Stimulated activated CD4-positive, alpha-beta T cell treated with anti-CD3 and anti-CD28 coated beads, Interleukin-4, amount 100 ng/mL, for 48 hours (primary cell): ENCODE results near the gene P3H2.
"Not testable (repeated sequence)": the region's sequence is repeated elsewhere in the genome, so short reads cannot be mapped to it uniquely, and the experiment has no call there.

Source experiments
- DNase-seq, 2 donors: peaks; one replicate each; pipeline ENCODE4 v3.0.0-alpha.2; 2020; ENCODE audit warnings: low read depth in 2 of 2

Gene P3H2

DNA sequence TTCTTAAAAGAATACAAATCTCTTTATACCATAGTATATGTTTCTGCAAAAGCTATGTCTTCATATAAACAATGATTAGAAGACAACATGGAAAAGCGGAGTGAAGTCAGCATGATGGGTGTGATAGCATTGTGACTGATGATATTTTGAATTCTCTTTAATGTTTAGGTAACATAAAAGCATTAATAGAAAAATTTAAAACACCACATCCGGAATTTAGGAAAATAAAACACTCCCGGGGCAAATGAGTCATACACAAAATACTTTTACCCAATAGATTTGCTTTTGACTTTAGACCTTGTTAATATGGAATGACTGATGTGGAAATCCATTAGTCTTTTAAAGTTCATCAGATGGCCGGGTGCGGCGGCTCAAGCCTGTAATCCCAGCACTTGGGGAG, 134.7 kb downstream of the P3H2 start:
- DNase-seq, result no peak

DNA sequence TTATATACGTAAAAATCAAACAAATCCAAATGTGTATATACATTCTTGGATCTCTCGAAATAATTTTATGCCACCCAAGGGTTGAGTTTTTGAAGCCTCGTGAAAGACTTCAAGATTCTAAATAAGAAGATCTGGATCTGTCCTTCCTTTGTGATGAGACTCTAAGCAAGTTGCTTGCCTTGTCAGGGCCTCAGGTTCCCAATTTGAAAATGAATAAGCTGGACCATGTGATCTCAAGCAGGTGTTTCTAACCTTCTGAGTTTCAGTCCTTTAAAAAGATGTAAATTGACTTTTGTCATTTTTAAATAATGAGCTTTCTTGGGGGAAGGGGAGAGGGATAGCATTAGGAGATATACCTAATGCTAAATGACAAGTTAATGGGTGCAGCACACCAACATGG, 137.1 kb downstream of the P3H2 start:
- DNase-seq, result no peak

DNA sequence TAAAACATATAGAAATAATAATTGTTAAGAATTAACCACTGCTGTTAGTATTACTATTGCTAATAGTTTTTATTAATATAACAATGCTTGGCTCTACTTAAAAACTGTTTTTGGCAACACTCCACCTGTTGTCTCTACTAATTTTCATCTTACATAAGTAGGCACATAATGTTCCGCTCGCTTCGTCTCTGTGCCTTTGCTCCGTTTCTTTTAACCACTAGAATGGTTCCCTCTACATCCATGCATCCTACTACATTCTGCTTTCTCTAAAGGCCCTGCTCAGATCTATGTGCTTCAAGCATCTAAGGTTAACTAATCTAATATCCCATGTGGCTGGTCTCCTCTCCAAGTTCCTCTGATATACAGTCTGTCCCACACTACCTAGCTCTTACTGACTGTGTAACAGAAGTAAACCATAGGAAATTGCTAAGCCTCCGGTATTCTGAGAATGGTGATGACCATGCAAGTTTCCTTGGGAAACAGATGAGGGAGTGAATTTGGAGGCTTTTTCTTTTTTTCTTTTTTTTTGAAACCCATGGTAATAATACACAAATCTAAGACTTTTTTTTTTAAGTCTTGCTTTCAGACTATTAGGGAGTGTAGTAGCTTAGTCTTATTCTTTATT, 138.3 kb downstream of the P3H2 start:
- DNase-seq, result no peak

DNA sequence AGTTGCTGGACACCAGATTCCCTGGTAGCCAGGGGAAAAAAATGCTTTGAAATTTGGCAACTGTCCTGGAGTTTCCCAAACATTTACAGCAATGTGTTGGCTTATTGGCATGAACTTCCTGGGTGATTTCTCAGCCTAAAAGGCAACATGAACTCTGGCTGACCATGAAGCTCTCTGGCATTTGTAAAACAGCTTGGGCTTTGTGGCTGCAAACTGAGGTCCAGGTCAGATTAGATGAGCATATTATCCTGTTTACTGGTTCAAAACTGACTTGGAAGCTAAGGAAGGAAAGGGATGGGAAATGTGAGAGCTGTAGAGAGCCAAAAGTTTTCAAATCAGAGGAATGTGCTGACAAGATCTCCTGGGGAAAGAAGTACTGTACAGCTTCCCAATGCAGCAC, 139.0 kb downstream of the P3H2 start:
- no peak for DNase-seq

DNA sequence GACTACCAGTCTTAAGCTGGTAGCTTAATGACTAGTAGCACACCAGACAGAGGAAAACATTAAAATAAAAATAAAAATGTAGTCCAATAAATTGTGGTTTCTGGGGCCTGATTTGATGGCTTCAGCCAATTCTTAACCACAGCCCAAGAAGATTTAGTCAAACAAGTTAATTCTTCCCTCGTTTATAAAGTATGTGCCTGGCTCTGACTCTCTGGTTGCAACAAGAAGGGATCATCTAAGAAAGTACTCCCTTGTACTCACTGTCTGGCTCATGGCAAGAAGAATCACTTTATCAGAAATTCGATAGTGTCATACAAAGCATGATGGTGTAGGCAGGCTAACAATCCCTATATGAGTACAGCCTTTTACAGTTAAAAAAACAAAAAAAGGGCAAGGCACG, 141.9 kb downstream of the P3H2 start:
- DNase-seq, result no peak

DNA sequence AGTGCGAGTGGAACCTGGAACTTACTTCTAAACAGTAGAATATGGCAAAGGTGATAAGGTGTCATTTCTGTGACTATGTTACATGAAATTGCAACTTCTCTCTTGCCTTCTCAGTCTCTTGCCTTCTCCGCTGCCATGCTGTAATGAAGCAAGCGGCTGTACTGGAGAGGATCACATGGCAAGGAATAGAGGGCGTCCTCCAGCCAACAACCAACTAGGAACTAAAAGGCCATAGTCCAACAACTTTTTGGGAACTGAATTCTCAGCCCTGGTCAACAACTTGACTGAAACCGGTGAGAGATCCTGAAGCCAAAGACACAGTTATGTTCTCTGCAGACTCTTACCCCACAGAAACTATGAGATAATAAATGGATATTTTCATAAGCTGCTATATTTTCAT, 143.5 kb downstream of the P3H2 start:
- no peak for DNase-seq

DNA sequence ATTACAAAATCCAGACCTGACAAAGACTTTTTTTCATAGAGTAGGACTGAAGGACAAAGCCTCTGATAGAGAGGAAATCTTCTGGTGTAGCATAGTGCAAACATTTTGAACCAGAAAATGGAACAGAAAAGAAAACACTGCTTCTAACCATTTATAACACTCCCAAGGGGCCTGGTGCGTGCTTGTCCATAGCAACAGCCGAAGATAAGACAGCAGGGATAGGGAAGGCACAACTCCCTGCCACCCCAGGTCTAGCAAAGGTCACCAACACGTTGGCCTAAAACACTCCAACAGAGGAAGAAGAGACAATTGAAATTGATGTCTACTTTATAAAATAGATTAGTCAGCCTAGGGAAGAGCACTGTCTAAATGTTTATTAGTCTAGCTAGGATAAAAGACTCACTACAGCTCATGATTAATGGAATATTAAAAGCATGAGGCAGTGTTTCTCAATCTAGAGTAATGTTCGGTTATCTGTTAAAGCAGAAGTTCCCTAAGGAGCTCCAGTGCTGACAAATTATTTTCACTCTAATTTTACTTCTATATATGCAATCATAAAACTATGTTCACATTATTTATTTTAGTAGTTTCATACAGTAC, 145.2 kb downstream of the P3H2 start:
- DNase-seq, result no peak

DNA sequence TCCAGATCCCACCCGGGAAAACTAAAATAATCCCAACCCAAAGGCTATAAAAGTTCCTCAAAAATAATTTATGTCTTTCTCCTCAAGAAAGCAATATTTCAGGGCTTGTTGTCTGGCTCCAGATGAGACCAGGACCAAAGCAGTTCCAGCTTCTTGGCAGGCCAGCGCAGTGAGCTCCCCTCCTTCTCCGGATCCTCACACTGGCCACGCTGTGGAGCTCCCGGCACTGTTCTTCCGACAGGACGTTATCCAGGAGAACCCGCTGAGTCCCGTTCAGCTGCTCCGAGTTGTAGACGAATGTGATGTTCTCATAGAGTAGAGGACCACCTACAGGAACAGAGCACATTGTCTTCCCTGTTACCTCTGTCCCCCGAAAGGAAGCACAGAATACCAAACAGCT, 146.3 kb downstream of the P3H2 start:
- no peak for DNase-seq

DNA sequence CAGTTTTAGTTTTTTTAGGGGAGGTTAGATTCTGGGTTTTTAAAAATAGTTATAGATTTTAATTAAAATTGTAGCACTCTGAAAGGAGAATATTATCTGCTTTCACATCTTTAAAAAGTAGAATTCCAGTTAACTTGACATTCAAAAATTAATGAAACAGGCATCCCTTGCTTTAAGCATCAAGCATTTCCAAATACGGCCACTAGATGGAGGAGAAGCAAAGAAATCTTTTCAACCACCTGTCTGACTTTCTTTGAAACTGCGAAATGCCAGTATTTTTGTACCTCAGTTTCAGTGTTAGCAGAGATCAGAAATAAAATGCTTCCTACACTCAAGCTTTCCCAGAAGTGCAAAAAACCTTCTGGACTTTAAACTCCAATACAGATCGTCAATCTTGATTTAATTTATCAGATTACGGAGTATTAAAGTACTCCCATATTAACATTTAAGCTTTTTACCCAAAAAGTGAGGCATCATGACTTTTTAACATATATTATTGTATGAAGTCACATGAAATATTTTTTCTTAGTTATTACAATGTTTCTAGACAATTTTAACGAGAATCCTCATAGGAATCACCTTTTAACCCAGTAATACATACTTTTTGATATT, 153.3 kb downstream of the P3H2 start:
- DNase-seq, result no peak

DNA sequence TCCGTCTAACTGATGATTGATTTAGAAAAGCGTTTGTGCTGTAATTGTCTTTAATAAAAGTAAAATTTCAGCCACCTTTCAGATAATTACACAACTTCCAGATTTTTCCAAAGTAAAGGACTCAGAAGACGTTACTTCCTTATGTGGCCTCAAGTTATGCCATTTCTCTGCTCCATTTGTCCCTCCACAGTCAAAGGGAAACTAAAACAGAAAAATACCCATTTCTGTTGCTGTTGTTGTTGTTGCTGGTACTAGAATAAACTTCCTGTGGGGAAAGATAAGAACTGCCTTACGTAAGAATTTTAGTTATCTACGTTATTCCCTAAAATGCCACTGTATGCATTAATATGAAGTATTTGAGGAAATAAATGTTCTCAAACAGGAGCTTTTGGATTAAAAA, 153.9 kb downstream of the P3H2 start:
- DNase-seq, result no peak

DNA sequence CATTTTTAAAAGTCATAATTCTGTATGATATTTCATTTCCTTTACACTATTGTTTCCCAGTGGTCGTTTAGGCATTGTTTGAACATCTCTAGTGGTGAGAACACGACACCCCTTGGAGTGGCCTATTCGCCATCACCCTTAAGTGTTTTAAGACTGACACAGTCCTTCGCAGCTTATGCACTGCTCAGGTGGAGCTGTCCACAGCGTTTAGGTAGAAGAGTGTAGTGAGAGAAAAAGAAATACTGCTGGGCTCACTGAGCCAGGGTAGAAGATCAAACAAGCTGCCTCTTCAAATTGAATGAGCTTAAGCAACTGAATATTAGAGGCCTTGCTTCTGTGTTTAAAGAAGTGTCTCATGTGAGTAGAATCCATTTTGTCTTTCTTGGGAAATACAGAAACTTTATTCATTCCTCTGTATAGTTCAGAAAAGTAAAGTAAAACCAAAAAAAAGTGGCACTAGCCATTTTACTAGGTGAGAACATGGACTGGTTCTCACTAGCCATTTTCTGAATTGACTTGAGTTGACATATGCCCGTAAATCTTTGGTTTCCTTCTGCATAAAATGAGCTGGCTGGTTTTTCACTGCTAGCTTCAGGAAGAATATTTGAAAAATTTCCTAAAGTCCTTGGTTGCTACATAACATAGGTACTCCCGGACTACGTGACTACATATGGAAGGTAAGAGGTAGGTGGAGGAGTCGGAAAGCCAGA, 155.9 kb downstream of the P3H2 start:
- no peak for DNase-seq

DNA sequence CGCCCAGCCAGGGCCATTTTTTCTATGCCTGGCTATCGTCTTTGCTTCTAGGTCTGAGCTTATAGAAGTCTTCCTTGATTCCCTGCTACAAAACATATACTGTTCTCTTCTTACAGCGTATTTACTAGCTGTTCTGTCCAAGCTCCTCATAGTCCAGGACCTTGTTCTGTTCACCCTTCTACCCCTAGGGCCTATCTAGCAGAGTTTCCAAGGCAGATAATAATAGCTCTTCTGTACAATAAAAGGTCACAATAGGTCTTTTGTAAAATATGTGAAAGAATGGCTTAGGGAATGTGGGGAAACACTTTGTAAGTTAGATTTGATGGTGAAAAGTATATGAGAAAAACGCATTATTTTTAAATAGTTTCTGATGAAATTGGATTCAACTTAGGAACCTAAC, 158.2 kb downstream of the P3H2 start:
- no peak for DNase-seq

DNA sequence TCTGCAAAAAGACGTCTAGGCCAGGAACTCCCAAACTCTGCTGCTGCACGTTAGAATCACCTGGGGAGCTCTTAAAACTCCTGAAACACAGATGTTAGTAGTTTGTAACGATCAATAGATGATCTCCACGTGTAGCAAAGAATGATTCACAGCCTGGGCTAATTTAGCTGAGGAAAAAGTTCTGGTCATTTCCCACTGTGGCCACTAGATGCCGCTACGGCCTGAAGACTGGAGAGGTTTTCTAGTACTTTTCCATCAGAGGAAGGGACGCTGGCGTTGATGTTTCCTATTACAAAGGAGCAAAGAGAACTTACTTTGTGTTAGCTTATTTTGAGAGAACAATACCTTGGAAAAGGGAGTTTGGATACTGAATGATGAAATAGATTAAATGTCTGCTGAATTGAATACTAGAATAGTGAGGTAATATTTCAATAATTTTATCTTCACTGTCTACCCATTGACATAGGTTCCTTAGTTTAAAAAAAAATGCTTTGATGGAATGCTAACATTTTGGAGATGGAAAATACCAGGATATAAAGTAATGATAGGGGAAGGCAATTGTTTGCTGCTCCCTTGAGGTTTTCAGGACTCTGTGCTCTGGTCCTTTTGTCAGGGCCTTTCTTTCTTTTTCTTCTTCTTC, 159.1 kb downstream of the P3H2 start:
- peak; percentile 56 to 69 for DNase-seq

DNA sequence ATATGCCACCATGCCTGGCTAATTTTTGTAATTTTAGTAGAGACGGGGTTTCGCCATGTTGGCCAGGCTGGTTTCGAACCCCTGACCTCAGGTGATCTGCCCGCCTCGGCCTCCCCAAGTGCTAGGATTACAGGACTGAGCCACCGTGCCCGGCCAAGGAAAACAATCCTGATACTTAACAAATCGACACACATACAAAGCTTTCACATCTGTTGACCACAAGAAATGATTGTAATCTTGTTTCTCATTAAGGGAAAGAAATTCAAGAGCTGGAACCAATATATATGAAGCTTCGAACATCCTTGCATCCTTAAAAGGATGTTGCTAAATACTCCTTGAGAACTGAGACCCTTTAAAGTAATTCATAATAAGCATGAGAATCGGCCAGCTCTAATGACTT, 159.6 kb downstream of the P3H2 start:
- DNase-seq, result not testable (repeated sequence)

DNA sequence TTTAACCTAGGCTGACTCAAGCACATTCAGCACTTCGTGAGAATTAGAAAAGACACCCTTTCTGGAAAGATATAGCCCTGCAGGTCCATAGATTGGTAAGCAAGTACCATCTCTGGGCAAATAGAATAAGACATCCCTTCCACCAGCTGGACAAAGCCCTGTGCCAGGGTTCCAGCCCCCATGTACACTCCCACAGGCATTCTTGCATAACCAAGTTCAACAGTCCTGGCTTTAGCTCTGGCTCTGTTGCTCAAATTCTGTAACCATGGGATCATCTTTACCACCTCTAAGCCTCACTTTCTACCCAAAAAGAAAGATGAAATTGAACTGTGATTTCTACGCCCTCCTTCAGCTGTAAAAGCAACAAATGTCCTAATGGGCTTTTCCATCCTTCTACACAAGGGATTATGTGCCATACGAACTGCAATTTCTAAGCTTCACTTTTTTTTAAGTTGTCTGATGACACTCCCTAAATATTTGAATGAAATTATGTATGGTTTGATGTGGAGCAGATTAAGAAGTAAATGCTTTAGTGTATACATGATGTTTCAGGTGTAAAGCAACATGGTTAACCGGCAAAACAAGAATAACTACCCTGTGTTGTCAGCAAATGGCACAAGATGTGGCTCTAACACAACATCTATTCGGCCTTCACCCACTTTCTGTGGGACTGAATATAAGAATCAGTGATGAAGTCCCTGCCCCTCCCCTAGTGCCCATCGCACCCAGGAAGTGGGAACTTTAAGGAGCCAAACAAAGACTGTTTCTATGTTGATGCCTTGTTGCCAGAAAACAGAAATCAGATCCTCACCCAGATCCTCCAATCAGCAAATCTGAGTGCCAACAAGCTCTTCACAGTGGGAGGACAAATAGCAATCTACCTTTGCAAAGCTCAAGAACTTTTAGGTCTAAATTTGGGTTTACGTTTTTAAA, 165.7 kb downstream of the P3H2 start:
- no peak for DNase-seq

DNA sequence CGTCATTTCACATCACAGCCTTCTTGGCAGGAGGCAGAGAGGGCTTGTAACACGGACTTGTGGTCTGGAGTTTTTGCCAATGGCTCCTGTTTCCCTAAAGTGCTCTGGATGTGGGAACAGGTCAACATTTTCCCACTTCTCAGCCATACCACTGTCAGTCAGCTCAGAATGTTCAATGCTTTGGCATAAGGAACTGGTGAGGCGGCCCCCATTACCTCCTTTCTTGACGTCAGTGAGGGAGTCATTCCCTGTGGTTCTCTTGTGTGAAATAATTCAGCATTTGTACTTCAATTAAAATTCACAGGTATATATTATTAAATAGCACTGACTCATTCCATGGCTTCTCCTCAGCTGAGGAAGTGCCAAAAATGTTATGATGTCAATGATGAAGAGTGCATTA, 167.1 kb downstream of the P3H2 start:
- no peak for DNase-seq

DNA sequence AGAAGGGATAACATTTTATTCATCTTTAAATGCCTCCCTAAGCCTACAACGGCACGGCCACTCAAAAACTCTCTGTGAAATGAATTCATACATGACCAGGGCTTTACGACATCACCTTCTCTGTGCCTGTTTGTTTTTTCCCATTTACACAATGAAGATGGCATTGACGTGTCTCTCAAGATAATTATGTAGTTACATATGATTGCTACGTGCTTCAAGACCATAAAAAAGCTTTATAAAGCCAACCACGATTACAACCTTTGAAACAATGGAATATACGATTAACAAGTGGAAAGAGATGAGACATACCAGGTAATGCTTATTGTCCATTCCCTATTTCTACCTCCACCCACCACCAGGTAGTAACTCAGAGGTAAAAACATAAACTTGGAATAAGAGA, 168.4 kb downstream of the P3H2 start:
- DNase-seq, result no peak

DNA sequence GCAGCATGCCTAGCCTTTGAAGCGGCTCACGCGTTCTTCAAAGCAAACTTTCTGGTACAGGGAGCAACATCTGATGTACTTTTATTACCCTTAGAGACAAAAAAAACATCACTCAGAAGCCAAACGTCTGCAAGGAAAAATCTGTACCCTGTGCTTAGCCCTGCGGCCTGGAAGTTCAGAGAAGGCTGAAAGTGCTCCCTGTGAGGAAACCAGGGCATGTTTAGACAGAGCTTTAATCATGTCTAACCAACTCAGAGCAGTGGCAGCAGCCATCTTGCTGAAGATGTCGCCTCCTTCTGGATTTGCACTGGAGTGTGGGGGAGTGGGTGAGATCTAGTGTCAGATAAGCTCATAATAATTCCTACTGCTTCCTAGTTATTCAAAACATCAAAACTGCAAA, 170.4 kb downstream of the P3H2 start:
- DNase-seq, result no peak

DNA sequence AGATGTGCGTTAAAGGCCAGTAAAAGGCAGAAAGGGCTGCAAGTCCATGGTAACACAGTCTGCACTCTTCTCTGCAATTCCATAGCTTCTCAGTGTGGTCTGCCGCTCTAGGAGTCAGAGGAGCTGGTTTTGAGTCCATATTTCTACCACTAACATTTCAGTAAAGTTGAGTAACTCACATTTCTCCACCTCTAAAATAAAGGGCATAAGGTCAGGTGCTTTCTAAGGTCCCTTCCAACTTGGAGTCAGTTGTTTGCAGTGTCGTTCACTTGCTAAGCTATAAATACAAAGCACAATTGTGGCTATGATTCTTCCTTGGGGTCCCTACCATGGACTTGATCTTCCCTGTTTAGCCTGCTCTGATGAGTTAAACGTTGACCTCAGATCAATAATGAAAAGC, 171.1 kb downstream of the P3H2 start:
- no peak for DNase-seq

DNA sequence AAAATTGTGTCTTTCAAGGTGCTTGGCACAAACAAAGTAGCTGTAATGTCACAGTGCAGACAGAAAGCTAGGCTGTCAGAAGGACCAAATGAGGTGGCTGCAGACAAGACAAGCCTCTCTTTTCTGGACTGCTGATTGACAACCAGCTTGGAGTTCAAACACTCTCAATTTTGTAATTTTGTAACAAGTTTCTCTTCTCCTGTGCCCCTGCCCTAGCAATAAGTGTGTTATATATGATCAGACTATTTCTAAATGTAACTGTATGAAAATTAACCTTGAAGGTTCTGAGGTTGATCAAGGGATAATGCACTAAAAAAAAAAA, 172.0 kb downstream of the P3H2 start:
- no peak for DNase-seq

DNA sequence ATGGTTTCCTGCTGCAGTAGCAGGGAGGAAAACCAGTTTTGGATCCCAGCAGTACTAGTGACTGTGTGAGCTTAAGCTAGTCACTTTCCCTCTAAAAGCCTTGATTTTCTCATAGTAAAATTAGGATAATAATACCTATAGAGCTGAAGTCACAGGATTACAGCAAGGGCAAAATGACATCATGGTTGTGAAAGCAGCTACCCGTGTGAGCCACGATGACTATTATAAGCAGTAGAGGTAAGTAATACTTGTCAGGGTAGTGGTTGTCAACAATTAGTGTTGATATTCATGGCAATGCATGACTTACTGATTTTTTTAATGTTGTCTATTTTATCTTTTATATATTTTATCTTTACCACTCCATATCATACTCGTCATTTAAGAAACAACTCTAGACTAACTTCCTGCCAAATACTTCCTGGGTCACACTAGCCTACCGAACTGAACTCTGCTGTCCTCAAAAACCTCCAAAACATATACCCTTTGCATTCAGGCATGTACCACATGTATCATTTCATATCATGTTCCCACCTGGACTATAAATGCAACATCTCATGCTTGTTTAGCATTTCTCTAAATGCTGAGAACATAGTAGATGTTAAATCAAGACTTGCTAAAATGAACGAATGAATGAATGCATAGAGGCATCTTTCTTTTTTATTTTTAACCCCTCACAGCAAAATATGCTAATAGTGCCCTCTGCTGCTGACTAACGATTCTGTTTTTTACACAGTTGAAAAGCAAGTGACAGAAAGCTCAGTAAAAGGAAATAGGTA, 172.6 kb downstream of the P3H2 start:
- no peak for DNase-seq
